GM12892 (cell line): Measurements from ENCODE around the gene USP4. TPM values are rescaled to one million over a fixed set of nuclear protein-coding genes. Genes with fewer than 3 reads are reported as not detected.
A peak's percentile ranks its signal among the peaks of the same experiment; 100 is the strongest.

Source experiments
- DNase-seq: peaks from one replicate; pipeline ENCODE4 v3.0.0; 2011; ENCODE audit not compliant: insufficient read length
- FAIRE-seq: peaks from 2 replicates; lab custom pipeline; 2011; peaks lifted over from hg19 to GRCh38; lab: Jason Lieb, UNC
- POLR2A ChIP-seq: IDR thresholded peaks from 2 replicates; pipeline ENCODE4 v1.6.1; 2011; ENCODE audit warnings: low read depth, low read length, control low read depth
- POLR2AphosphoS5 ChIP-seq: IDR thresholded peaks from 2 replicates; pipeline ENCODE4 v1.6.1; 2011; ENCODE audit warnings: low read depth, low read length, control low read depth
- TAF1 ChIP-seq: IDR thresholded peaks from 2 replicates; pipeline ENCODE4 v1.6.1; 2011; ENCODE audit warnings: low read depth, mild to moderate bottlenecking, control low read depth, low read length, borderline replicate concordance
- polyA plus RNA-seq: library from polyadenylated mRNA; unstranded; fragments of >200 nt; gene quantifications from one replicate; pipeline ENCODE4 v1.2.1, GENCODE V29; 2012; ENCODE audit warnings: missing spikeins, inconsistent platforms; ENCODE audit not compliant: missing spikeins

USP4 gene
- polyA plus RNA-seq, result 49.6 TPM

- peak; percentile 88 for TF ChIP-seq TAF1
- TF ChIP-seq POLR2AphosphoS5, result peak; percentile 89
- TF ChIP-seq POLR2A, result peak; percentile 94
- FAIRE-seq, result peak; percentile 99
- DNase-seq, result peak; percentile 84
Measured at GRCh38 chr3:49339941-49340800, at the start of gene USP4. Gene USP4, minus strand, starts transcription at chr3:49340053. Its CDS starts 29 bp downstream, at chr3:49340024.

GRCh38 chr3:49389297-49389696 is 49.4 kb upstream of the USP4 start:
- DNase-seq, result no peak
- TF ChIP-seq POLR2A (no peak), POLR2AphosphoS5 (no peak), TAF1 (no peak)
- no peak for FAIRE-seq

GRCh38 chr3:49388289-49388820 is 48.5 kb upstream of the USP4 start:
- TF ChIP-seq TAF1 (no peak), POLR2AphosphoS5 (no peak), POLR2A (no peak)
- FAIRE-seq (peak; percentile 5), DNase-seq (no peak)

- DNase-seq (no peak), FAIRE-seq (no peak)
- no peak for TF ChIP-seq TAF1
- no peak for TF ChIP-seq POLR2A
- TF ChIP-seq POLR2AphosphoS5, result no peak
Measured at GRCh38 chr3:49387721-49388120, 47.9 kb upstream of the USP4 start.

- FAIRE-seq (no peak), DNase-seq (no peak)
- TF ChIP-seq POLR2AphosphoS5 (no peak), TAF1 (no peak), POLR2A (no peak)
Measured at GRCh38 chr3:49386056-49386756, 46.4 kb upstream of the USP4 start.

- DNase-seq (no peak), FAIRE-seq (no peak)
- TF ChIP-seq POLR2A, result no peak
- no peak for TF ChIP-seq TAF1
- TF ChIP-seq POLR2AphosphoS5, result no peak
Measured at GRCh38 chr3:49385617-49386016, 45.8 kb upstream of the USP4 start.

GRCh38 chr3:49383387-49383786 is 43.5 kb upstream of the USP4 start:
- no peak for FAIRE-seq
- TF ChIP-seq TAF1 (no peak), POLR2AphosphoS5 (no peak), POLR2A (no peak)
- no peak for DNase-seq

GRCh38 chr3:49378249-49378895 is 38.5 kb upstream of the USP4 start:
- FAIRE-seq, result peak; percentile 24
- TF ChIP-seq POLR2A (no peak), TAF1 (no peak), POLR2AphosphoS5 (no peak)
- DNase-seq, result no peak

- peak; percentile 62 for FAIRE-seq
- TF ChIP-seq POLR2AphosphoS5 (no peak), POLR2A (no peak), TAF1 (no peak)
- DNase-seq, result no peak
Measured at GRCh38 chr3:49377483-49377882, 37.6 kb upstream of the USP4 start.

- DNase-seq (no peak), FAIRE-seq (peak; percentile 50)
- no peak for TF ChIP-seq TAF1
- TF ChIP-seq POLR2A, result no peak
- TF ChIP-seq POLR2AphosphoS5, result no peak
Measured at GRCh38 chr3:49371946-49372345, 32.1 kb upstream of the USP4 start.

GRCh38 chr3:49370585-49371290 is 30.9 kb upstream of the USP4 start:
- DNase-seq (no peak), FAIRE-seq (no peak)
- no peak for TF ChIP-seq TAF1
- 0 out of 2 replicates have a peak, but pooled peaks have one; percentile 30 for TF ChIP-seq POLR2AphosphoS5
